Right renal pelvis (tissue), 4 donors: ENCODE measurements around the gene TFAP2B. TPM values are rescaled to one million over a fixed set of nuclear protein-coding genes. Genes with fewer than 3 reads are reported as not detected.

ENCODE experiments used
- DNase-seq, 4 donors: peaks; one replicate each; pipeline ENCODE4 v3.0.0-alpha.2; 2013; ENCODE audit warnings: low read depth in 4 of 4, low spot score in 3 of 4, missing footprints in 1 of 4
- polyA plus RNA-seq, 4 donors: library from polyadenylated mRNA; unstranded; fragments of 120-200 nt; gene quantifications; one replicate each; pipeline ENCODE4 v1.2.1, GENCODE V29; 2013; ENCODE audit not compliant: insufficient read length in 4 of 4

The TFAP2B gene
- polyA plus RNA-seq, 4 donors, result 13.2 to 16.6 (median 14.4) TPM

DNA sequence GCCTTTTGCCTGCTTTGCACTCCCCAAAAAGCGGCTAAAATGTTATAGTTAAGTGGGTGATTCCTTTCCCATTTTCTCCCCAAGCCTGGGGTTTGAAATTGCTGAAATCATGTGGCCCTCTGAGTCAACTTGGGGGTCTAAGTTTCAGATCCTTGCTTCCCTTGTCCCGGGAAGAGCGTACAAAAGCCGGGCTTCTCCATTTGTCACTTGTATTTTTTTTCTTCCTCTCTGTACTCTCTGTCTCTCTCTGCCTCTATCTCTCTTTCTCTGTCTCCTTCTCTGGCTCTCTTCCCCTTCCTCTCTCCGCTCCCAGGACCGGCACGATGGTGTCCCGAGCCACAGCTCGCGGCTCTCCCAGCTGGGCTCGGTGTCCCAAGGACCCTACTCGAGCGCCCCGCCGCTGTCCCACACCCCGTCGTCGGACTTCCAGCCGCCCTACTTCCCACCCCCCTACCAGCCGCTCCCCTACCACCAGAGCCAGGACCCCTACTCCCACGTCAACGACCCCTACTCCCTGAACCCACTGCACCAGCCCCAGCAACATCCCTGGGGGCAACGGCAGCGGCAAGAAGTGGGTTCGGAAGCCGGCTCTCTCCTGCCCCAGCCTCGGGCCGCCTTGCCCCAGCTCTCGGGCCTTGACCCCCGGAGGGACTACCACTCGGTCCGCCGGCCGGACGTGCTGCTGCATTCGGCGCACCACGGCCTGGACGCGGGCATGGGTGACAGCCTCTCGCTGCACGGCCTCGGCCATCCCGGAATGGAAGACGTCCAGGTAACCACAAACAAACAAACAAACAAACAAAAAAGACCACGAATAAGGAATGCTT is 4.6 kb downstream of the TFAP2B start:
- no peak for DNase-seq

DNA sequence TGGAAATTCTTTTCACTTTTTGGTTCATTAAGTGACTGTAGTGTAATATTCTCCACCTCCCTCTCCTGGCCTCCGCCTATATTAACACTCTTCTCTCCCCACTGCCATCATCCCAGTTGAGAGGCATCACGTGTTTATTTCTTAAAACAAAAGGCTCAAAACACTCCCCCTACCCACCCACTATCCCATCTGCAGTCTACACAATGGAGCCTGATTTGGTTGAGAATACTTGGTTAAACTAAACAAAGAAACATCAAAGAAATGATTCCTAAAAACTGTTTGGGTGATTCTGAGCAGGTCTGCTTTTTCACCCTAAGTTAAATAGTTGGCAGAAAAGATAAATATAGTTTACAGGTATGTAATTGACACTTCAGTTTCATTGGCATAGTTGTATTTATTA is 5.9 kb downstream of the TFAP2B start:
- DNase-seq, result no peak

DNA sequence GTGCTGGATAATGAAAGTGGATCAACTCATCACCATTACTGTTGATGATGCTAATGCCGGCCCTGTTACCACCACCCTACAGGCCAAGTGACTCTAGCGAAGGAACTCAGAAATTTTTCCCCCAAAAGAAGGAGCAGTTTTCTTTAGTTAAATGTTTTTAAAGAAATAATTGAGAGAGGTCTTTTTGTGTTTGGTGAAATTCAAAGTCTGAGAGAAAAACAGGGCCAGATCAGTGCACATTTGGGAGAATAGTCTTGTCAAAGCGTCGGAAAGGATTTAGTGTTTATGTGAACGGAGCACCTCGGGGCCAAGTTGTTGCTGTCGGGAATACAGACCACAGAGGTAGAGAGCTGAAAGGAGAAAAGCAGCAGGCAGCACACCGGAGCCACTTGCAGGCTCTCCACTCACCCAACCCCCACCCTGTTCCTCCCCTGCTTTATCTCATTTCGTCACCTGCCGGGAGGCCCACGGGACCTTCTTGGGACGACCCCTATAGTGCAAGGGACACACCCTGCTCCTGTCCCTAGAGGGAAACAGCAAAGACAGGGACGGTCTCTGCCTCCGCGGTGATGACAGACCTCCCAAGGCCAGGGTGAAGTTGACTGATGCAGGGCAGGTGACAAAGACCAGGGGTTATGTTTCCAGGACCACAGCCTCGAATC is 6.8 kb downstream of the TFAP2B start:
- no peak for DNase-seq

- DNase-seq, result no peak
These were observed 7.5 kb downstream of the TFAP2B start for GRCh38 chr6:50826037-50826761.

DNA sequence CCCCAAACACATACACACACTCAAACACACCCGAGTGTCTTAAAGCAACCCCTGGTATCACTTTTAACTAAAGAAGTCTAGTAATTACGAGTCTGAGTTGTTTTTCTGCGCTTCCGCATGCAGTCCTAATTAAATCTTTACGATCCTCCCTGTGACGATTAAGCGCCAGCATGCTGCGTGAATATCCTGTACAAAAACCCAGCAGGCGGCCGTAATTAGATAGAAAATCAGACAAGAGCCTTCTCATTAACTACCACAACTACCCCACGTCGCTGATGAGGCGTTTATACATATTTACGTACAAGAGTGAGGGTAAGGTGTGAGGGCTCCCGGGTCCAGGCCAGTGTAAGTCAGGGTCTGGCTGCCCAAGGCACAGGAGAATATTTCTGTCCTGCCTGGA is 8.1 kb downstream of the TFAP2B start:
- no peak for DNase-seq

- DNase-seq, result no peak
These were observed 10.4 kb downstream of the TFAP2B start for GRCh38 chr6:50829049-50829448.

DNA sequence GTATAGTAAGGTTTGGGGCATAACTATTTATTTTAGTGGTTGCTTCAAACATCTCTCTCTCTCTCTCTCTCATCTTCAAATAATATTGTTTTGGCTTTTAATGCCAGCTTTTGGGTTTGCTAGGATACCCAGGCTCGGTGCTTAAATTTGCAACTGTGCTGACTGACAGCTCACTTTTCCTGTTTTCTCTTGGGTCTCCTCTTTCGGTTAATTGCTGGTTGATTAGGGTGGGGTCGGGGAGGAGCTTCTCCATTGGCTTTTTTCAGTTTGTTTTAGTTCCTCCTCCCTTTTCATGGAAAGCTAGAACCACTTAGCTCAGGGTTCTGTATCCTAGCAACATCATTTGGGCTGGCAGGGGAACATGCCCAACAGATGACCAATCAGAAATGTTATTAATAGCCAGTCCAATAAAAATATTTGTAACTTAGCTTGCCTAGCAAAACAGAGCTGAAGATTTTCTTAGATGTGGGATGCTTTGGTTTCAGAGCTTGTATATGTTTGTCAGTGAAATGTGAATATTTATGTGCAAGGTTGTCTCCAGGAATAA is 11.3 kb downstream of the TFAP2B start:
- DNase-seq, result no peak

GRCh38 chr6:50831186-50831585 is 12.5 kb downstream of the TFAP2B start:
- DNase-seq, result no peak

DNA sequence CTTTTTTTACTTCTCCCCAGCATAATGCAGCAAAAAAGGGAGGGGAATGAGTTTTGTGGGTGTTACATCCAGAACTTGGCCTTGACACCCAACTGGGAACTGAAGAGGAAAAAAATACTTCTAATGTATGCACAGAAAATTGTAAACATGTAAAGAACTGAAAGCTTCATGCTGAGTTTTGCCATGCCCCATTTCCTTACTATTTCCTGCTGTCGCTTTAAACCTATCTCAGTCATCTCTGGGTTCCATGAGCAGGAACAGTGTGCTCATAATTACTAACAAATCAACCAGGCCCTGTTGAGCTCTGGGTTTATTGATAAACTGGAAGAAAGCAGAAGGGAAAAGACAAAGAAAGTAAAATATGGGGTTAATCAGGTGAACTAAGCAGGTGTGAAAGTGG is 14.2 kb downstream of the TFAP2B start:
- DNase-seq, result no peak

GRCh38 chr6:50834929-50835410 is 16.3 kb downstream of the TFAP2B start:
- no peak for DNase-seq

DNA sequence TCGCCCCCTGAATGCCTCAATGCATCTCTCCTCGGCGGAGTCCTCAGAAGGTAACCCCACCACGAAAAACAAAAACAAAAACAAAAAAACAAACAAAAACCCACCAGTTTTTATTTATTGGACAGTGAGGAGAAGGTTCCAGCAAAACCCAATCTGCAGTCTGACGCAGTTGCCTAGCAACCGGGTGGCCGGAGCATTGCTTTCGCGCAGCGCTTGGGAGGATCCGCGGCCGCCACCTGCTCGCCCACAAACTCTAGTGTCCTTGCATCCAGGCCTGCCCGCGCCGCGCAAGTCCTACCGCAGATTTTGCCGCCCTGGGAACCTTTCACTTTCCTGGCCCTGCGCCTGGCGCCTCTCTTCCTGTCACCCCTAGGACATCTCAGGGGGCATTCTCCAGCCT is 17.6 kb downstream of the TFAP2B start:
- no peak for DNase-seq

DNA sequence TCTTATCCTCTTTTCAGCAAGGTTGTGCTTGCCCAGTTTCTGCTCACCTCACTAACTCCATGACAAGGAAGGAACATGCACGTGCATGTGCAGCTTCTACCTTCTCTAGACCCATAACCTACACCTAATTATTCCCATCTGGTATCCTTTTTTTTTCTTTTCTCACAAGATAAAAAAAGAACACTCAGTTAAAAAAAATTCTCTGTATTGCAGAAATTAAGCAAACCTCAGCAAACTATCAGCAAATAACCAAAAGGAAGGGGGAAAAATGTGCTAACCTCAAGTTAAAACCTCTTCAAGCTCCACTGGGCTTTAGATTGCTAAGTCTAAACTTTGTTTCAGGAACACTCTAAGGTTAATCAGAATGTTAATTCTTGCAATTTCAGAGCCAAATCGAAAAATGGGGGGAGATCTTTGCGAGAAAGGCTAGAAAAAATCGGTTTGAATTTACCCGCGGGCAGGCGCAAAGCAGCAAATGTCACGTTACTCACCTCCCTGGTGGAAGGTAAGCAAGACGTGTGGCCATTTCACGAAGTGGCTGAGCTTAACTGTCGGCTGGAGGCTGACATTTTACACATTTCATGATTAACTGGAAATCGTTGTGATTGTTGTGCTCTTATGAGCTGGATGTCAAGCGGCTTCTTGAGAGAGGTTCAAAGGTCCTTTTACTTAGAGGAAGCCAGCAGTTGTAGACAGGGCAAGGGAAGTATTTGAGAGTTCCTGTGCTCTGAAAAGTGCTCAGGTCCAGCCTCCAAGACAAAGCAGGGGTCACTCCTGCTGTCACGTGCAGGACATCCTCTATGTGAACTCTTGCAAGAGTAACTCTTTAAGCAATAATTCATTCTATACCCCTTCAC is 19.1 kb downstream of the TFAP2B start:
- DNase-seq, result no peak

GRCh38 chr6:50840112-50840810 is 21.6 kb downstream of the TFAP2B start:
- DNase-seq, result no peak

DNA sequence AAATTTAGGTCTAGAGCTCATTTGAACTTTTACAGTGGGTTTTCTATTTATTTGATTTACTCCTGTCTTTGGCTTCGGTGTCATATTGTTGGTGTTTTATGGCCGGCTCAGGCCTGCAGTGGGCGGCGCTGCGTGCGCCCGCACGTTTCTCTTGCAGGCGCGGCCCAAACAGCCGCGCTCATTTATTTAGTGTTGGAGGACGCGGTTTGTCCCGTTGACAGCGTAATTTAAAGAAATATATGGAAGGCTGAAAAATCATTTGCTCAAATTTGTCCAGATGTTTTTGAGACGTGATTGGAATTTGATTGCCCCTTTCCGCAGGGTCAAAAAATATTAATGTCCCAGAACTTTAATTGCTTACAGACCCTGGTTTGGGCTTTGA is 22.1 kb downstream of the TFAP2B start:
- no peak for DNase-seq

DNA sequence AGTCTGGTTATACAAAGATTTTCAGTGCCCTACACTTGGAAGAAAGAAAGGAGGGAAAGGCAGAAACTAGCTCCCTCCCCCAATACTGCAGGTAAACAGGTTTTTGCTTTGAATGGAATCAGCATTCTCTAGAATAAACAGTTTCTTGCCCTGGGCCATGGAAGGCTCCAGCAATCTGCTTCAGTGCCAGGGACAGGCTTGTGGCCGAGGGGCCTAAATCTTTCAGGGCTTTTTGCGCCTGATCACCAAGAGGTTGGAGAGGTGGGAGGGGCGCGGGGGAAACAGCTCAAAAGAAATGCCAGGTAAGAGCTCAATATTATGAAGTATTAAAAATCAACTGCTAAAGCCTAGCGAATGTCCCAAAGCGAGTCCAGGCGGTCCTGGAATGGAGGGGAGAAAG is 23.8 kb downstream of the TFAP2B start:
- DNase-seq, result no peak

GRCh38 chr6:50842861-50843384 is 24.3 kb downstream of the TFAP2B start:
- DNase-seq, result no peak

GRCh38 chr6:50843842-50844241 is 25.2 kb downstream of the TFAP2B start:
- no peak for DNase-seq

GRCh38 chr6:50845499-50846143 is 26.9 kb downstream of the TFAP2B start:
- no peak for DNase-seq
